Thyroid gland (tissue), 4 donors: Measurements from ENCODE around the gene CYP27A1. TPM values are rescaled to one million over a fixed set of nuclear protein-coding genes. Genes with fewer than 3 reads are reported as not detected.
A peak's percentile ranks its signal among the peaks of the same experiment; 100 is the strongest.
"Not testable (repeated sequence)": the region's sequence is repeated elsewhere in the genome, so short reads cannot be mapped to it uniquely, and the experiment has no call there.

Experiments
- DNase-seq, 2 donors: peaks; one replicate each; pipeline ENCODE4 v3.0.0-alpha.2; 2019
- H3K27ac ChIP-seq, 3 donors: fragments of 200-600 bp; sonication (generic); 1 replicate in 2 of 3; 2 replicates in 1 of 3; pipeline ENCODE4 v1.5.1; 2016 to 2019; ENCODE audit warnings: mild to moderate bottlenecking in 1 of 3, moderate library complexity in 1 of 3
- H3K27me3 ChIP-seq: fragments of 200-600 bp; sonication (generic); one replicate; pipeline ENCODE4 v1.5.1; 2019
- H3K36me3 ChIP-seq, 2 donors: fragments of 200-600 bp; sonication (generic); one replicate each; pipeline ENCODE4 v1.5.1; 2016 to 2019
- H3K4me1 ChIP-seq, 2 donors: fragments of 200-600 bp; sonication (generic); one replicate each; pipeline ENCODE4 v1.5.1; 2017 to 2019
- H3K4me3 ChIP-seq, 3 donors: fragments of 200-600 bp; sonication (generic); replicated peaks in 1 of 3; 1 replicate in 2 of 3; 2 replicates in 1 of 3; pipeline ENCODE4 v1.5.1; 2016; ENCODE audit warnings: mild to moderate bottlenecking in 1 of 3
- H3K9me3 ChIP-seq: fragments of 200-600 bp; sonication (generic); one replicate; pipeline ENCODE4 v1.5.1; 2017
- POLR2A ChIP-seq, 2 donors: fragments of 450-650 bp; IDR thresholded peaks; one replicate each; pipeline ENCODE4 v1.6.1; 2017; ENCODE audit warnings: antibody characterized with exemption in 2 of 2, mild to moderate bottlenecking in 2 of 2, moderate library complexity in 1 of 2
- WGBS, 2 donors: methylation state at CpG; one replicate each; pipeline ENCODE4 v1.1.5; 2017; 5-methylcytosine and 5-hydroxymethylcytosine counted together
- intact Hi-C: fragments of 100-400 bp; cut with DNase I; formaldehyde crosslinking; loops from one replicate; pipeline ENCODE4 v1.15.1; 2023
- total RNA-seq, 4 donors: library from RNA; depleted of rRNA; stranded (reverse); fragments of >200 nt; gene quantifications; one replicate each; pipeline ENCODE4 v1.2.3, GENCODE V29; 2016
- TF ChIP-seq, protein P1 (sequence below), 6 experiments: fragments of 200-600 bp in 3 of 6; fragments of 450-650 bp in 3 of 6; sonication (generic) in 3 of 6; IDR thresholded peaks; one replicate each; pipeline ENCODE4 v1.5.1; 2016 to 2019; ENCODE audit warnings: antibody characterized with exemption in 6 of 6, mild to moderate bottlenecking in 2 of 6, inconsistent platforms in 1 of 6, moderate library complexity in 1 of 6

Gene CYP27A1
- total RNA-seq, 4 donors from 2014 or later: 9.0 to 26.8 (median 17.0) TPM

DNA sequence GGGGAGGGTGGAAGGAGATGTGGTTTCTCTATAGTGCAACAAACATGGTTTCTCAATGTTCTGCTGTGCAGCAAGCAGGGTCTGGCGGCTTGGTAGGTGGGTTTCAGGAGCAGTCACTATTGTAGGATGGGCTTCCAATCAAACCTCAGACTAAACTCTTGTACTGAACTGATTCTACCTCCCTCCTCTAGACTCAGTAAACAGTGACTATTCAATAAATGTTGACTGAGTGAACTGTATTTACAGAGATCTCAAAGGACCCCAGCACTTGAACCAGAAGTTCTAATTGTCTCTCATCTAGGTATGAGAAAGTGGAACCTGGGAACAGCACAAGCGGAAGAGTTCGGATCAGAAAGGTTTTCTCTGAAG, 26.8 kb upstream of the CYP27A1 start:
- Histone ChIP-seq H3K27me3 (no peaks in the 10 kb centered on the region), H3K4me1 (no peaks in the 10 kb centered on the region), H3K9me3 (no peaks in the 10 kb centered on the region), H3K4me3 (no peak overlapping the region), H3K27ac (no peak overlapping the region), H3K36me3 (peaks cover 24 to 35% of the 10 kb centered on the region in 2 donors)
- intact Hi-C loops: no loop called here
- no peak for DNase-seq
- WGBS, 2 donors: 94 to 96% methylated on average over 3 of the region's 3 CpGs
- no peak for TF ChIP-seq POLR2A (IDR thresholded peaks at IDR 0.05)
- TF ChIP-seq, protein P1, sequence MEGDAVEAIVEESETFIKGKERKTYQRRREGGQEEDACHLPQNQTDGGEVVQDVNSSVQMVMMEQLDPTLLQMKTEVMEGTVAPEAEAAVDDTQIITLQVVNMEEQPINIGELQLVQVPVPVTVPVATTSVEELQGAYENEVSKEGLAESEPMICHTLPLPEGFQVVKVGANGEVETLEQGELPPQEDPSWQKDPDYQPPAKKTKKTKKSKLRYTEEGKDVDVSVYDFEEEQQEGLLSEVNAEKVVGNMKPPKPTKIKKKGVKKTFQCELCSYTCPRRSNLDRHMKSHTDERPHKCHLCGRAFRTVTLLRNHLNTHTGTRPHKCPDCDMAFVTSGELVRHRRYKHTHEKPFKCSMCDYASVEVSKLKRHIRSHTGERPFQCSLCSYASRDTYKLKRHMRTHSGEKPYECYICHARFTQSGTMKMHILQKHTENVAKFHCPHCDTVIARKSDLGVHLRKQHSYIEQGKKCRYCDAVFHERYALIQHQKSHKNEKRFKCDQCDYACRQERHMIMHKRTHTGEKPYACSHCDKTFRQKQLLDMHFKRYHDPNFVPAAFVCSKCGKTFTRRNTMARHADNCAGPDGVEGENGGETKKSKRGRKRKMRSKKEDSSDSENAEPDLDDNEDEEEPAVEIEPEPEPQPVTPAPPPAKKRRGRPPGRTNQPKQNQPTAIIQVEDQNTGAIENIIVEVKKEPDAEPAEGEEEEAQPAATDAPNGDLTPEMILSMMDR (IDR thresholded peaks at IDR 0.05): no peak

DNA sequence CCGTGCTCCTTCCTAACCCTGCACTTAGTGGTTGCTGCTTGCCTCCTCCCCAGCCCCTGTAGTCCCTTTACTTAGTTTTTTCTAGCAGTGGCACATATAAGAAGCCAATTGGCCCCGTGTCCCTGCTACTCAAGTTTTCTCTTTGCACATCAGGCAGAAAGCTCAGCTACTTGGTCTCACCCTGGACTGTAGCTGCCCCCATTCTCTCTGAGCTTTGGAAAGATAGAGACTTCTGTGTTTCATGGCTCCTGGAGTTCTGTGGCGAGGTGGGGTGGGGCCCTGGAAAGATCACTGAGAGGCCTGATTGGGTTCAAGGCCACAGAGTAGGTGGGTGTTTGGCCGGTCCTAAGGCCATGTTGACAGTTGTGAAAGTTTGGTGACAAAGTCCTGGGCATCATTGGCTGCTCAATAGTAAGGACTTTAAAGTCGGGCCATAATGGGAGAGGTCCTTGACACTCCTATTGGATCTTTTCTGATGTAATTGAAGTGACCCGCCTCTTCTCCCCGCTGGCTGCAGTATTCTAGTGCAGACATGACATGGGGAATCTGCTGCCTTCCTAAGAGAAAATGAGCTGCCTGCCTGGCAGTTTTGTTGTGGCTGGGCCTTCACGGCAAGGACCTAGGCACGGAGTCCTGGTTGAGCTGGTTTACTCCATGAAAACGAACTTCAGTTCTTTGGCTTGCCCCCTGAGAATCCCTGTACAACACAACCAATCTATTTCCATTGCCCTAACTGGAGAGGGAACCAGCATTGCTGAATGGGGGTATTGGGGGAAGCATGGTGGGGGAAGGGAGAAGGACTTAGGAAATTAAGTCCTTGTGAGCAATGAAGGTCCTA, 26.2 kb upstream of the CYP27A1 start:
- Histone ChIP-seq H3K4me3 (no peak overlapping the region), H3K27ac (no peak overlapping the region), H3K36me3 (peaks cover 24 to 29% of the 10 kb centered on the region in 2 donors), H3K27me3 (no peaks in the 10 kb centered on the region), H3K9me3 (no peaks in the 10 kb centered on the region), H3K4me1 (no peaks in the 10 kb centered on the region)
- TF ChIP-seq, protein P1 (IDR thresholded peaks at IDR 0.05): no peak
- TF ChIP-seq POLR2A (IDR thresholded peaks at IDR 0.05): no peak
- intact Hi-C loops: no loop called here
- 93 to 97% methylated on average over 10 of the region's 10 CpGs for WGBS, 2 donors
- DNase-seq: no peak

DNA sequence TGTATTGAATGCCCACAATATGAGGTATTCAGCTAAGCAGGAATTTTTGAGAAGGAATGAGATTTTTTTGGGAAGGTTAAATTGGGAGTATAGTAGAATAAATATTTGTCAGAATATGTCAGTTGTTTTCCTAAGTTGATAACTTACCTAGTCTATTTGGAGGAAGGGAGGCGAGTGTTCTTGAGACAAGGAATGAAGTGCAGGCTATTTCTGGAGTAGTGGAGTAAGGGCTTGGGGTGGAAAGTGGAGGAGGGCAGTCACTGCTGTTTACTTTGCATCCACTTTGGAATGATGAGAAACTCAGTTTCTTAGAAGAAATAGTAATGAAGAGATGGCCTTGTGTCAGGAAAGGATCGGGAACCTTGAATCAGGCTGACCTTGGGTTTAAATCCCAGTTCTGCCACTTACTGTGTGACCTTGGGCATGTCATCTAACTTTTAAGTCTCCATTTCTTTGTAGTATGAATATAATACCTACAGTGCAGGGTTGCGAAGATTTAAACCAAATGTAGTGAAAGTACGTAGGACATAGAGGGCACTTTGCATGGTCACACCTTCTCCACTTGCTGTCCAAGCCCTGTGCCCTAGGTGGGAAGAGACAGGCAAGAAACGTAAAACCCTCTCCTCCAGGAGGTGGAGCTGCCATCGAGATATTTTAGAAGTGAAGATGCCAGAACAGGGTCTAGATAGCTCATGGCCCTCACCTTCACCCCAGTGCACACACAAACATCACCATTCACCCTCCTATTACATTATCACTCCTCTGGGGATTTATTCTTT, 25.2 kb upstream of the CYP27A1 start:
- TF ChIP-seq, protein P1 (IDR thresholded peaks at IDR 0.05): no peak
- TF ChIP-seq POLR2A (IDR thresholded peaks at IDR 0.05): no peak
- intact Hi-C loops: no loop called here
- 78 to 80% methylated on average over 6 of the region's 6 CpGs for WGBS, 2 donors
- DNase-seq: no peak
- Histone ChIP-seq H3K4me1 (no peaks in the 10 kb centered on the region), H3K9me3 (no peaks in the 10 kb centered on the region), H3K27me3 (no peaks in the 10 kb centered on the region), H3K4me3 (no peak overlapping the region), H3K27ac (no peak overlapping the region), H3K36me3 (peaks cover 24 to 29% of the 10 kb centered on the region in 2 donors)

DNA sequence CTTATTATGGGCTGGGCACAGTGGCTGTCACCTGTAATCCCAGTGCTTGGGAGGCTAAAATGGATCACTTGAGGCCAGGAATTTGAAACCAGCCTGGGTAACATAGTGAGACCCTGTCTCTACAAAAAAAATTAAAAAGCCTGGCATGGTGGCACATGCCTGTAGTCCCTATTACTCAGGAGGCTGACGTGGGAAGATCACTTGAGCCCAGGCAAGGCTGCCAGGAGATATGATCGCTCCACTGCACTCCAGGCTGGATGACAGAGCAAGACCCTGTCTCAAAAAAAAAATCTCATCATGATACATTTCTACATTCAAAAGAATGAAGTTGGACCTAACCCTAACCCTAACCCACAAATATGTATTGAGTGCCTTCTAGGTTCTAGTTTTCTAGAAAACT, 20.2 kb upstream of the CYP27A1 start:
- TF ChIP-seq POLR2A (IDR thresholded peaks at IDR 0.05): no peak
- TF ChIP-seq, protein P1 (IDR thresholded peaks at IDR 0.05): no peak
- intact Hi-C loops: no loop called here
- H3K4me3 ChIP-seq: no peak overlapping the region
- no peaks in the 10 kb centered on the region for H3K4me1 ChIP-seq
- peak in 1 of 2 donors; percentile 10 for DNase-seq
- 56 to 82% methylated on average over 2 of the region's 2 CpGs for WGBS, 2 donors
- no peaks in the 10 kb centered on the region for H3K9me3 ChIP-seq
- no peaks in the 10 kb centered on the region for H3K27me3 ChIP-seq
- no peak overlapping the region for H3K27ac ChIP-seq
- no peaks in the 10 kb centered on the region for H3K36me3 ChIP-seq

DNA sequence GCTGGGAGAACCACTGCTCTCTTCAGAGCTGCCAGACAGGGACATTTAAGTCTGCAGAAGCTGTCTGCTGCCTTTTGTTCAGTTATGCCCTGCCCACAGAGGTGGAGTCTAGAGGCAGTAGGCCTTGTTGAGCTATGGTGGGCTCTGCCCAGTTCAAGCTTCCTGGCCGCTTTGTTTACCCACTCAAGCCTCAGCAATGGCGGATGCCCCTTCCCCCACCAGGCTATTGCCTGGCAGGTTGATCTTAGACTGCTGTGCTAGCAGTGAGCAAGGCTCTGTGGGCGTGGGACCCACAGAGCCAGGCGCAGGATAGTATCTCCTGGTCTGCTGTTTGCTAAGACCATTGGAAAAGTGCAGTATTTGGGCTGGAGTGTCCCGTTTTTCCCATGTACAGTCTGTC, 9.2 kb upstream of the CYP27A1 start:
- H3K36me3 ChIP-seq, H3K9me3 ChIP-seq, intact Hi-C loops, H3K4me1 ChIP-seq, DNase-seq, H3K27me3 ChIP-seq, H3K4me3 ChIP-seq, H3K27ac ChIP-seq: not testable (repeated sequence)
- 90 to 98% methylated on average over 5 of the region's 5 CpGs for WGBS, 2 donors
